ENCODE measurements around the gene OBP2A.

DNA sequence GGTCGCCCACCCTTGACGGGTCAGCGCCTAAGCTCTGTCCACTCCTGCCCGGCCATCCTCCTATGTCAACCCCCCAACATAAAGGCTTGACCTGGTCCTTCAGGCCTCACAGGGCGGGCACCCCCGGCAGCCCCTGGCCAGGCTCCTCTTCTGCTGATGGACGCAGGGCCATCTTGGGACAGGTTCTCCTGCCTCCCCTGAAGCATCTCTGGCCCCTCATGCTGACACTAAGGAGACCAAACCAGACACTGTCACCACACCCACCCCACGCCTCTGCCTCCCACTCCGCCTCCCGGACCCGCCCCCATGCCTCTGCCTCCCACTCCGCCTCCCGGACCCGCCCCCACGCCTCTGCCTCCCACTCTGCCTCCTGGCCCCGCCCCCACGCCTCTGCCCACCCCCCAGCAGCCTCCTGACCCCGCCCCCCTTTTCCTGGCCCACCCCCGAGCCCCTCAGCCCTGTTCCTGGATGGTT, 6.8 kb downstream of the OBP2A start:
- TF ChIP-seq, protein P1, sequence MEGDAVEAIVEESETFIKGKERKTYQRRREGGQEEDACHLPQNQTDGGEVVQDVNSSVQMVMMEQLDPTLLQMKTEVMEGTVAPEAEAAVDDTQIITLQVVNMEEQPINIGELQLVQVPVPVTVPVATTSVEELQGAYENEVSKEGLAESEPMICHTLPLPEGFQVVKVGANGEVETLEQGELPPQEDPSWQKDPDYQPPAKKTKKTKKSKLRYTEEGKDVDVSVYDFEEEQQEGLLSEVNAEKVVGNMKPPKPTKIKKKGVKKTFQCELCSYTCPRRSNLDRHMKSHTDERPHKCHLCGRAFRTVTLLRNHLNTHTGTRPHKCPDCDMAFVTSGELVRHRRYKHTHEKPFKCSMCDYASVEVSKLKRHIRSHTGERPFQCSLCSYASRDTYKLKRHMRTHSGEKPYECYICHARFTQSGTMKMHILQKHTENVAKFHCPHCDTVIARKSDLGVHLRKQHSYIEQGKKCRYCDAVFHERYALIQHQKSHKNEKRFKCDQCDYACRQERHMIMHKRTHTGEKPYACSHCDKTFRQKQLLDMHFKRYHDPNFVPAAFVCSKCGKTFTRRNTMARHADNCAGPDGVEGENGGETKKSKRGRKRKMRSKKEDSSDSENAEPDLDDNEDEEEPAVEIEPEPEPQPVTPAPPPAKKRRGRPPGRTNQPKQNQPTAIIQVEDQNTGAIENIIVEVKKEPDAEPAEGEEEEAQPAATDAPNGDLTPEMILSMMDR (IDR thresholded peaks at IDR 0.05) = no peak
- no peak for TF ChIP-seq POLR2A (IDR thresholded peaks at IDR 0.05)
